Measurements from ENCODE around the gene CXCR6. TPM values are rescaled to one million over a fixed set of nuclear protein-coding genes. Genes with fewer than 3 reads are reported as not detected.

The CXCR6 gene
- total RNA-seq, 1 donor from 2014 or later: not detected

GRCh38 chr3:45987368-45988291 is 44.4 kb downstream of the CXCR6 start:
- H4K20me1 ChIP-seq (ENCODE audit: insufficient read depth, low read length): peaks cover 8% of the 10 kb centered on the region
- H3K9ac ChIP-seq (ENCODE audit: low read length): peak overlapping the region; percentile 12
- peaks cover under 1% of the 10 kb centered on the region for H3K36me3 ChIP-seq (ENCODE audit: insufficient read depth, low read length)
- peak overlapping the region; percentile 58 for H3K4me3 Mint-ChIP-seq (ENCODE audit: unreplicated experiment)
- DNase-seq (ENCODE audit: low read depth): peak; percentile 51
- H3K79me2 ChIP-seq (ENCODE audit: insufficient read depth, low read length): peaks cover 35% of the 10 kb centered on the region
- H3K4me2 ChIP-seq (ENCODE audit: low read length): peak overlapping the region; percentile 34
- peaks cover 48% of the 10 kb centered on the region for H3K4me1 ChIP-seq (ENCODE audit: insufficient read depth, low read length)
- H3K4me3 ChIP-seq (ENCODE audit: insufficient read depth, low read depth, low read length): no peak overlapping the region
- H3K9me3 ChIP-seq (ENCODE audit: insufficient read depth, low read depth, low read length): no peaks in the 10 kb centered on the region
- peak; percentile 20 for FAIRE-seq
- no peaks in the 10 kb centered on the region for H3K27me3 Mint-ChIP-seq (ENCODE audit: low read depth, unreplicated experiment)
- peaks cover 46% of the 10 kb centered on the region for H3K4me1 Mint-ChIP-seq (ENCODE audit: low read depth, unreplicated experiment)
- TF ChIP-seq EZH2 (IDR thresholded peaks at IDR 0.05; ENCODE audit: insufficient read depth, low read length): no peak
- TF ChIP-seq, protein P1, sequence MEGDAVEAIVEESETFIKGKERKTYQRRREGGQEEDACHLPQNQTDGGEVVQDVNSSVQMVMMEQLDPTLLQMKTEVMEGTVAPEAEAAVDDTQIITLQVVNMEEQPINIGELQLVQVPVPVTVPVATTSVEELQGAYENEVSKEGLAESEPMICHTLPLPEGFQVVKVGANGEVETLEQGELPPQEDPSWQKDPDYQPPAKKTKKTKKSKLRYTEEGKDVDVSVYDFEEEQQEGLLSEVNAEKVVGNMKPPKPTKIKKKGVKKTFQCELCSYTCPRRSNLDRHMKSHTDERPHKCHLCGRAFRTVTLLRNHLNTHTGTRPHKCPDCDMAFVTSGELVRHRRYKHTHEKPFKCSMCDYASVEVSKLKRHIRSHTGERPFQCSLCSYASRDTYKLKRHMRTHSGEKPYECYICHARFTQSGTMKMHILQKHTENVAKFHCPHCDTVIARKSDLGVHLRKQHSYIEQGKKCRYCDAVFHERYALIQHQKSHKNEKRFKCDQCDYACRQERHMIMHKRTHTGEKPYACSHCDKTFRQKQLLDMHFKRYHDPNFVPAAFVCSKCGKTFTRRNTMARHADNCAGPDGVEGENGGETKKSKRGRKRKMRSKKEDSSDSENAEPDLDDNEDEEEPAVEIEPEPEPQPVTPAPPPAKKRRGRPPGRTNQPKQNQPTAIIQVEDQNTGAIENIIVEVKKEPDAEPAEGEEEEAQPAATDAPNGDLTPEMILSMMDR (IDR thresholded peaks at IDR 0.05; ENCODE audit: insufficient read depth, low read depth, low read length): no peak
- H3K9me3 Mint-ChIP-seq (ENCODE audit: unreplicated experiment): no peaks in the 10 kb centered on the region
- H3K27me3 ChIP-seq (ENCODE audit: insufficient read depth, low read length): no peaks in the 10 kb centered on the region
- H3K27ac ChIP-seq (ENCODE audit: low read depth, low read length): peak overlapping the region; percentile 52
- peak overlapping the region; percentile 23 for H2AFZ ChIP-seq (ENCODE audit: low read depth, low read length)
- H3K27ac Mint-ChIP-seq (ENCODE audit: unreplicated experiment): peak overlapping the region; percentile 58
- peaks cover 2% of the 10 kb centered on the region for H3K36me3 Mint-ChIP-seq (ENCODE audit: low read depth, unreplicated experiment)

DNA sequence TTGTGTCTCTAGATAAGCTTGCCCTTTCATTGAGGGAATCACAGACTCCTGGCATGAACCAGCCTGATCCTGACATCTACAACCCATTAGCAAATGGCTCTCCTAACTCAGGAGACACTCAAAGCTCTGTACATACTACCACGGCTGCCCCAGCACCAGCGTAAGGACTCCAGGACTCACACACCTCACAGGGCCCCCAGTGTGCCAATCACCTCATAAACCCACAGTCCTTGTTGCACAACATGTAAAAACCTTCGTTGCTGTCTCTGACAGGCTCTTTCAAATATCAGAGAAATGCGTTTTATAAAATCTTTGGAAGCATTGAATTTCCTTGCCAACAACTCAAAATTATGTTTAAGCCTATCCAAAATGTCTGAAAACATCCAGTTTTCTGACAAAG is 45.1 kb downstream of the CXCR6 start:
- Histone ChIP-seq H3K4me2 (ENCODE audit: low read length) (peak overlapping the region; percentile 34), H3K27me3 (ENCODE audit: insufficient read depth, low read length) (no peaks in the 10 kb centered on the region), H2AFZ (ENCODE audit: low read depth, low read length) (no peak overlapping the region), H4K20me1 (ENCODE audit: insufficient read depth, low read length) (peaks cover 12% of the 10 kb centered on the region), H3K4me3 (ENCODE audit: insufficient read depth, low read depth, low read length) (no peak overlapping the region), H3K9me3 (ENCODE audit: insufficient read depth, low read depth, low read length) (no peaks in the 10 kb centered on the region), H3K9ac (ENCODE audit: low read length) (peak overlapping the region; percentile 12), H3K27ac (ENCODE audit: low read depth, low read length) (peak overlapping the region; percentile 52), H3K4me1 (ENCODE audit: insufficient read depth, low read length) (peaks cover 55% of the 10 kb centered on the region), H3K36me3 (ENCODE audit: insufficient read depth, low read length) (no peaks in the 10 kb centered on the region), H3K79me2 (ENCODE audit: insufficient read depth, low read length) (peaks cover 35% of the 10 kb centered on the region)
- DNase-seq (ENCODE audit: low read depth) (no peak), FAIRE-seq (peak; percentile 13)
- H3K4me3 Mint-ChIP-seq (ENCODE audit: unreplicated experiment): peak overlapping the region; percentile 58
- no peaks in the 10 kb centered on the region for H3K9me3 Mint-ChIP-seq (ENCODE audit: unreplicated experiment)
- peaks cover 53% of the 10 kb centered on the region for H3K4me1 Mint-ChIP-seq (ENCODE audit: low read depth, unreplicated experiment)
- TF ChIP-seq, protein P1 (IDR thresholded peaks at IDR 0.05; ENCODE audit: insufficient read depth, low read depth, low read length): no peak
- TF ChIP-seq EZH2 (IDR thresholded peaks at IDR 0.05; ENCODE audit: insufficient read depth, low read length): no peak
- peaks cover 2% of the 10 kb centered on the region for H3K36me3 Mint-ChIP-seq (ENCODE audit: low read depth, unreplicated experiment)
- no peaks in the 10 kb centered on the region for H3K27me3 Mint-ChIP-seq (ENCODE audit: low read depth, unreplicated experiment)
- no peak overlapping the region for H3K27ac Mint-ChIP-seq (ENCODE audit: unreplicated experiment)

DNA sequence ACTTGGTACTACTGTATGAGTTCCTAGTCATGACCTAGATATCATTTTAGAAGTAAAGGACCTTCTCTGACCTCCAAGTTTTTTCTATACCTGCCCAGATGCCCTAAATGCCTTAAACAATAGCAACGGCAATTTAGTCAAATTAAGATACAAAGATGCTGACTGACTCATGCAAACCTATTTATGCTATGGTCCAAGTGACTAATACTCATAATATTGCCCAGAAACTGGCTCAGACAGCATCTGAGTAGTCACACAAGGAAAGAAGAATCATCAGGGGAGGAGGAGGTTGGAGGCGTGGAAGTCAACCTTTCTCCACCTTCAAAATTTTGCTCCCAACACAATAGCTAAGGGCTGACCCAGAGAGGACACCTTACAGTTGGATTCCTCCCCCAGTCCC is 45.5 kb downstream of the CXCR6 start:
- peak overlapping the region; percentile 39 for H3K4me2 ChIP-seq (ENCODE audit: low read length)
- H3K4me1 Mint-ChIP-seq (ENCODE audit: low read depth, unreplicated experiment): peaks cover 52% of the 10 kb centered on the region

More for the DNA sequence above, 45.5 kb downstream of the CXCR6 start:
- H3K4me1 ChIP-seq (ENCODE audit: insufficient read depth, low read length): peaks cover 57% of the 10 kb centered on the region
- peak; percentile 89 for DNase-seq (ENCODE audit: low read depth)
- H3K27me3 ChIP-seq (ENCODE audit: insufficient read depth, low read length): no peaks in the 10 kb centered on the region
- H3K27ac Mint-ChIP-seq (ENCODE audit: unreplicated experiment): no peak overlapping the region
- H3K9me3 ChIP-seq (ENCODE audit: insufficient read depth, low read depth, low read length): no peaks in the 10 kb centered on the region
- H3K27ac ChIP-seq (ENCODE audit: low read depth, low read length): peak overlapping the region; percentile 66
- no peaks in the 10 kb centered on the region for H3K9me3 Mint-ChIP-seq (ENCODE audit: unreplicated experiment)
- peak; percentile 73 for FAIRE-seq
- no peak overlapping the region for H3K4me3 Mint-ChIP-seq (ENCODE audit: unreplicated experiment)
- H4K20me1 ChIP-seq (ENCODE audit: insufficient read depth, low read length): peaks cover 12% of the 10 kb centered on the region
- no peaks in the 10 kb centered on the region for H3K27me3 Mint-ChIP-seq (ENCODE audit: low read depth, unreplicated experiment)
- peaks cover 35% of the 10 kb centered on the region for H3K79me2 ChIP-seq (ENCODE audit: insufficient read depth, low read length)
- H3K36me3 ChIP-seq (ENCODE audit: insufficient read depth, low read length): no peaks in the 10 kb centered on the region
- no peak for TF ChIP-seq EZH2 (IDR thresholded peaks at IDR 0.05; ENCODE audit: insufficient read depth, low read length)
- TF ChIP-seq, protein P1 (IDR thresholded peaks at IDR 0.05; ENCODE audit: insufficient read depth, low read depth, low read length): no peak
- peaks cover 2% of the 10 kb centered on the region for H3K36me3 Mint-ChIP-seq (ENCODE audit: low read depth, unreplicated experiment)
- no peak overlapping the region for H3K9ac ChIP-seq (ENCODE audit: low read length)
- H3K4me3 ChIP-seq (ENCODE audit: insufficient read depth, low read depth, low read length): no peak overlapping the region
- H2AFZ ChIP-seq (ENCODE audit: low read depth, low read length): no peak overlapping the region
